Pancreas (tissue), 10 donors: ENCODE data around the gene TLNRD1. TPM values are rescaled to one million over a fixed set of nuclear protein-coding genes. Genes with fewer than 3 reads are reported as not detected.

Source experiments
- ATAC-seq, 4 donors: fragments of 200-7000 bp; cut with Tn5 transposase; one replicate each; pipeline versions ENCODE4 v1.8.0 to v1.9.1; 2020; ENCODE audit warnings: mild to moderate bottlenecking in 4 of 4, moderate library complexity in 4 of 4
- DNase-seq, 6 donors: peaks; one replicate each; pipeline ENCODE4 v3.0.0-alpha.2; 2020
- FAIRE-seq: peaks from 2 replicates; lab custom pipeline; 2012; peaks lifted over from hg19 to GRCh38; lab: Jason Lieb, UNC
- H3K27ac ChIP-seq, 4 donors: fragments of 200-600 bp; sonication (generic); 1 replicate in 3 of 4; 2 replicates in 1 of 4; pipeline versions ENCODE4 v1.5.0 to v1.8.0; 2020
- H3K27me3 ChIP-seq, 4 donors: fragments of 200-600 bp; one replicate each; pipeline ENCODE4 v1.8.0; 2021
- H3K36me3 ChIP-seq, 3 donors: fragments of 200-600 bp; sonication (generic) in 1 of 3; one replicate each; pipeline versions ENCODE4 v1.5.0 to v1.8.0; 2020 to 2021
- H3K4me1 ChIP-seq, 3 donors: fragments of 200-600 bp; one replicate each; pipeline ENCODE4 v1.8.0; 2021
- H3K4me3 ChIP-seq, 4 donors: fragments of 200-600 bp; sonication (generic) in 2 of 4; one replicate each; pipeline versions ENCODE4 v1.5.0 to v1.8.0; 2020 to 2021
- H3K9me3 ChIP-seq, 4 donors: fragments of 200-600 bp; one replicate each; pipeline ENCODE4 v1.8.0; 2021
- CTCF ChIP-seq, 4 donors: fragments of 200-600 bp; sonication (generic) in 3 of 4; IDR thresholded peaks; one replicate each; pipeline versions ENCODE4 v1.5.0 to v1.8.0; 2021; ENCODE audit warnings: antibody characterized with exemption in 4 of 4
- WGBS, 2 donors: extraction: QIAGEN DNeasy Blood & Tissue Kit; methylation state at CpG; one replicate each; pipeline ENCODE4 v1.1.7; 2013; 5-methylcytosine and 5-hydroxymethylcytosine counted together
- intact Hi-C, 3 donors: fragments of 100-400 bp; cut with DNase I; formaldehyde crosslinking; loops; one replicate each; pipeline versions ENCODE4 v1.11.1 to v1.14.2; 2022
- polyA plus RNA-seq, 2 donors: library from polyadenylated mRNA; stranded (reverse); fragments of 200-250 nt; gene quantifications; one replicate each; pipeline ENCODE4 v1.2.3, GENCODE V29; 2013
- total RNA-seq, 6 donors: library from RNA; stranded (reverse); fragmentation: NEBNext Ultra II Directional in 4 of 6; extraction: Animal tissue kit (Norgen Biotek cat#: 25700) in 4 of 6; gene quantifications; one replicate each; pipeline versions ENCODE4 v1.2.1 to v1.2.4, GENCODE V29; 2021 to 2023
- donor health status: healthy with polysubstance abuse.
- donor health status: DM: no; HTN: no; CAD: no; lungs with moderate emphysema.
- donor health status: DM: no; HTN: no; CAD: no.
- donor health status: control.
- donor health status: control.
- donor health status: Bipolar disorder and iron deficiency.
- donor health status: DM: yes; HTN: yes; CAD: no.
- donor health status: DM: no; HTN: no; CAD: no.
- donor health status: DM: no; HTN: no; CAD: no.
- donor health status: DM: yes; HTN: yes; CAD: no.

The TLNRD1 gene
- total and polyA plus RNA-seq, 8 donors, result 3.1 to 13.5 (median 8.8) TPM

- no peak for FAIRE-seq
- Histone ChIP-seq H3K4me3 (peak overlapping the region in 3 of 4 donors; percentile 91 to 98 (median 93)), H3K27me3 (no peaks in the 10 kb centered on the region), H3K27ac (no peak overlapping the region), H3K36me3 (no peaks in the 10 kb centered on the region), H3K9me3 (no peaks in the 10 kb centered on the region), H3K4me1 (peaks cover 4 to 40% (median 15%) of the 10 kb centered on the region in 3 donors)
- no peak for TF ChIP-seq CTCF (IDR thresholded peaks at IDR 0.05)
- no peak for ATAC-seq
- intact Hi-C loops, result no loop called here
- DNase-seq, result peak in 1 of 6 donors; percentile 42
- 93 to 95% methylated on average over 19 of the region's 19 CpGs for WGBS, 2 donors
These were observed 2.3 kb downstream of the TLNRD1 start for GRCh38 chr15:81003097-81003350.

- Histone ChIP-seq H3K9me3 (no peaks in the 10 kb centered on the region), H3K27me3 (no peaks in the 10 kb centered on the region), H3K27ac (no peak overlapping the region), H3K4me3 (no peak overlapping the region), H3K36me3 (no peaks in the 10 kb centered on the region), H3K4me1 (peaks cover 4 to 41% (median 25%) of the 10 kb centered on the region in 3 donors)
- TF ChIP-seq CTCF (IDR thresholded peaks at IDR 0.05), result no peak
- intact Hi-C loops, result no loop called here
- DNase-seq (no peak), ATAC-seq (no peak), FAIRE-seq (no peak)
- 79 to 82% methylated on average over 1 of the region's 1 CpG for WGBS, 2 donors
These were observed 5.4 kb downstream of the TLNRD1 start for GRCh38 chr15:81006124-81006523.

GRCh38 chr15:81007428-81008064 is 6.8 kb downstream of the TLNRD1 start:
- intact Hi-C loops, result no loop called here
- H3K27me3 ChIP-seq, result no peaks in the 10 kb centered on the region
- no peaks in the 10 kb centered on the region for H3K9me3 ChIP-seq
- no peaks in the 10 kb centered on the region for H3K36me3 ChIP-seq
- peaks cover 4 to 39% (median 23%) of the 10 kb centered on the region in 3 donors for H3K4me1 ChIP-seq
- 34 to 40% methylated on average over 6 of the region's 6 CpGs for WGBS, 2 donors
- no peak overlapping the region for H3K4me3 ChIP-seq
- DNase-seq, result no peak
- peak; percentile 62 to 79 (median 73) for ATAC-seq
- peak overlapping the region in 3 of 4 donors; percentile 16 to 66 (median 19) for H3K27ac ChIP-seq
- no peak for FAIRE-seq
- no peak for TF ChIP-seq CTCF (IDR thresholded peaks at IDR 0.05)

GRCh38 chr15:81008312-81008711 is 7.6 kb downstream of the TLNRD1 start:
- intact Hi-C loops, result no loop called here
- ATAC-seq (peak; percentile 60 to 70 (median 64)), DNase-seq (no peak), FAIRE-seq (no peak)
- H3K27me3 ChIP-seq, result no peaks in the 10 kb centered on the region
- peaks cover 4 to 33% (median 19%) of the 10 kb centered on the region in 3 donors for H3K4me1 ChIP-seq
- WGBS, 2 donors, result 49 to 50% methylated on average over 2 of the region's 2 CpGs
- H3K27ac ChIP-seq, result peak overlapping the region in 2 of 4 donors; percentile 16 to 66
- no peak for TF ChIP-seq CTCF (IDR thresholded peaks at IDR 0.05)
- no peak overlapping the region for H3K4me3 ChIP-seq
- no peaks in the 10 kb centered on the region for H3K9me3 ChIP-seq
- no peaks in the 10 kb centered on the region for H3K36me3 ChIP-seq

GRCh38 chr15:81010086-81010485 is 9.4 kb downstream of the TLNRD1 start:
- Histone ChIP-seq H3K4me3 (no peak overlapping the region), H3K36me3 (no peaks in the 10 kb centered on the region), H3K27ac (no peak overlapping the region), H3K27me3 (no peaks in the 10 kb centered on the region), H3K9me3 (no peaks in the 10 kb centered on the region), H3K4me1 (peaks cover 4 to 24% (median 19%) of the 10 kb centered on the region in 3 donors)
- WGBS, 2 donors, result 80 to 85% methylated on average over 4 of the region's 4 CpGs
- DNase-seq (no peak), FAIRE-seq (no peak), ATAC-seq (no peak)
- intact Hi-C loops, result no loop called here
- TF ChIP-seq CTCF (IDR thresholded peaks at IDR 0.05), result no peak
